ENCODE results near the gene SMARCA4. TPM values are rescaled to one million over a fixed set of nuclear protein-coding genes. Genes with fewer than 3 reads are reported as not detected.

Gene SMARCA4
- total and polyA plus RNA-seq, 7 experiments from 2014 or later, result 11.8 to 126 (median 102) TPM

GRCh38 chr19:11090997-11091702 is 130.3 kb downstream of the SMARCA4 start:
- H3K27ac ChIP-seq (ENCODE audit: low read depth, low read length), result peak overlapping the region; percentile 91
- ATAC-seq, result no peak
- peaks cover 0 to 2% (median 0%) of the 10 kb centered on the region in 5 donors for H3K27me3 Mint-ChIP-seq

GRCh38 chr19:11091703-11092153 is 130.9 kb downstream of the SMARCA4 start:
- ATAC-seq (peak; percentile 12), DNase-seq (peak; percentile 33 to 77 (median 59))
- POLR2A ChIA-PET, result interaction anchor here (0.6 to 1.5 kb wide), 3 partner anchors 13 to 437 kb away, joined by 3 to 4 read pairs (median 3); partner anchors contain the start of gene ECSIT
- Mint-ChIP-seq H3K27ac (peak overlapping the region; percentile 88 to 99 (median 96)), H3K27me3 (peaks cover 0 to 2% (median 0%) of the 10 kb centered on the region in 5 donors), H3K36me3 (peaks cover 0 to 37% (median 12%) of the 10 kb centered on the region in 5 donors), H3K4me3 (peak overlapping the region; percentile 84 to 94 (median 89)), H3K4me1 (peaks cover 23 to 60% (median 54%) of the 10 kb centered on the region in 7 donors), H3K9me3 (peaks cover 0 to 5% (median 0%) of the 10 kb centered on the region in 11 donors)
- no peaks in the 10 kb centered on the region for H3K27me3 ChIP-seq (ENCODE audit: control insufficient read depth in 2 of 2, insufficient read depth in 2 of 2, low read length in 2 of 2)
- intact Hi-C loops (cut with micrococcal nuclease), result loop anchor here (2.0 to 10.0 kb wide), 8 partner anchors 43 to 1701 kb away; partner anchors contain the start of genes CARM1 (in 1 of the 2), CDC37 (in 1 of the 2), CDKN2D (in 1 of the 2) and FBXL12 (in 1 of the 2)
- H3K4me1 ChIP-seq (ENCODE audit: control insufficient read depth in 2 of 2, insufficient read depth in 2 of 2, low read length in 2 of 2), result peaks cover 38 to 55% of the 10 kb centered on the region in 2 donors
- no peaks in the 10 kb centered on the region for H3K36me3 ChIP-seq (ENCODE audit: control insufficient read depth in 2 of 3, insufficient read depth in 3 of 3, low read length in 3 of 3)
- no peaks in the 10 kb centered on the region for H3K9me3 ChIP-seq (ENCODE audit: control insufficient read depth in 2 of 3, low read length in 3 of 3)
- peak overlapping the region; percentile 83 for H3K4me3 ChIP-seq (ENCODE audit: low read length)
- CTCF ChIA-PET, result interaction anchor here (0.6 to 9.1 kb wide), 3 partner anchors 21 to 119 kb away, joined by 3 to 44 read pairs (median 4); no protein-coding TSS in a partner anchor
- peak overlapping the region; percentile 91 for H3K27ac ChIP-seq (ENCODE audit: low read depth, low read length)

More at GRCh38 chr19:11090997-11091702, 130.3 kb downstream of the SMARCA4 start:
- peak overlapping the region; percentile 83 for H3K4me3 ChIP-seq (ENCODE audit: low read length)
- no peaks in the 10 kb centered on the region for H3K36me3 ChIP-seq (ENCODE audit: control insufficient read depth in 2 of 3, insufficient read depth in 3 of 3, low read length in 3 of 3)
- Mint-ChIP-seq H3K36me3 (peaks cover 0 to 31% (median 7%) of the 10 kb centered on the region in 5 donors), H3K4me3 (peak overlapping the region; percentile 84 to 94 (median 89)), H3K9me3 (peaks cover 0 to 1% (median 0%) of the 10 kb centered on the region in 11 donors), H3K4me1 (peaks cover 19 to 55% (median 49%) of the 10 kb centered on the region in 7 donors), H3K27ac (peak overlapping the region; percentile 88 to 99 (median 96))
- peaks cover 33 to 49% of the 10 kb centered on the region in 2 donors for H3K4me1 ChIP-seq (ENCODE audit: control insufficient read depth in 2 of 2, insufficient read depth in 2 of 2, low read length in 2 of 2)
- intact Hi-C loops (cut with micrococcal nuclease), result loop anchor here (1.0 to 10.0 kb wide), 9 partner anchors 42 to 1701 kb away; partner anchors contain the start of genes CARM1 (in 2 of the 2), CDC37 (in 1 of the 2), CDKN2D (in 1 of the 2) and FBXL12 (in 1 of the 2)
- ChIA-PET POLR2A (interaction anchor here (0.5 to 1.7 kb wide), 9 partner anchors 11 to 1310 kb away, joined by 3 to 5 read pairs (median 3); partner anchors contain the start of genes ECSIT and ZNF799), CTCF (interaction anchor here (0.6 to 9.1 kb wide), 2 partner anchors 21 to 55 kb away, joined by 3 to 44 read pairs; no protein-coding TSS in a partner anchor)
- H3K27me3 ChIP-seq (ENCODE audit: control insufficient read depth in 2 of 2, insufficient read depth in 2 of 2, low read length in 2 of 2), result no peaks in the 10 kb centered on the region
- H3K9me3 ChIP-seq (ENCODE audit: control insufficient read depth in 2 of 3, low read length in 3 of 3), result no peaks in the 10 kb centered on the region
- DNase-seq, result peak in 3 of 9 donors; percentile 10 to 16 (median 15)

- Mint-ChIP-seq H3K9me3 (peaks cover 0 to 5% (median 0%) of the 10 kb centered on the region in 11 donors), H3K4me1 (peaks cover 23 to 60% (median 54%) of the 10 kb centered on the region in 7 donors), H3K27me3 (peaks cover 0 to 2% (median 0%) of the 10 kb centered on the region in 5 donors), H3K36me3 (peaks cover 0 to 39% (median 12%) of the 10 kb centered on the region in 5 donors), H3K4me3 (peak overlapping the region in 9 of 10 donors; percentile 53 to 94 (median 88)), H3K27ac (peak overlapping the region; percentile 68 to 99 (median 96))
- Histone ChIP-seq H3K27me3 (ENCODE audit: control insufficient read depth in 2 of 2, insufficient read depth in 2 of 2, low read length in 2 of 2) (no peaks in the 10 kb centered on the region), H3K9me3 (ENCODE audit: control insufficient read depth in 2 of 3, low read length in 3 of 3) (no peaks in the 10 kb centered on the region), H3K36me3 (ENCODE audit: control insufficient read depth in 2 of 3, insufficient read depth in 3 of 3, low read length in 3 of 3) (no peaks in the 10 kb centered on the region), H3K4me3 (ENCODE audit: low read length) (peak overlapping the region; percentile 83), H3K4me1 (ENCODE audit: control insufficient read depth in 2 of 2, insufficient read depth in 2 of 2, low read length in 2 of 2) (peaks cover 38 to 57% of the 10 kb centered on the region in 2 donors), H3K27ac (ENCODE audit: low read depth, low read length) (peak overlapping the region; percentile 91)
- intact Hi-C loops (cut with micrococcal nuclease), result loop anchor here in 1 of 2 donors (5.0 to 10.0 kb wide), 3 partner anchors 437 to 1700 kb away; partner anchors contain the start of genes CDC37, ILF3 and JUNB
- ATAC-seq, result peak; percentile 9
- POLR2A ChIA-PET, result interaction anchor here (0.6 to 2.1 kb wide), 3 partner anchors 13 to 56 kb away, joined by 3 to 5 read pairs (median 4); no protein-coding TSS in a partner anchor
- CTCF ChIA-PET, result interaction anchor here (0.5 to 9.1 kb wide), 4 partner anchors 22 to 150 kb away, joined by 3 to 44 read pairs (median 4); no protein-coding TSS in a partner anchor
- DNase-seq, result peak in 5 of 9 donors; percentile 25 to 79 (median 40)
Measured at GRCh38 chr19:11092181-11092538, 131.3 kb downstream of the SMARCA4 start.

GRCh38 chr19:11093689-11094238 is 132.9 kb downstream of the SMARCA4 start:
- H3K4me3 Mint-ChIP-seq, result peak overlapping the region in 4 of 10 donors; percentile 12 to 94 (median 79)
- peaks cover 0 to 44% (median 12%) of the 10 kb centered on the region in 5 donors for H3K36me3 Mint-ChIP-seq
- DNase-seq (no peak), ATAC-seq (no peak)
- peak overlapping the region in 8 of 9 donors; percentile 79 to 99 (median 96) for H3K27ac Mint-ChIP-seq
- Histone ChIP-seq H3K27ac (ENCODE audit: low read depth, low read length) (no peak overlapping the region), H3K36me3 (ENCODE audit: control insufficient read depth in 2 of 3, insufficient read depth in 3 of 3, low read length in 3 of 3) (no peaks in the 10 kb centered on the region), H3K4me3 (ENCODE audit: low read length) (no peak overlapping the region), H3K27me3 (ENCODE audit: control insufficient read depth in 2 of 2, insufficient read depth in 2 of 2, low read length in 2 of 2) (no peaks in the 10 kb centered on the region), H3K4me1 (ENCODE audit: control insufficient read depth in 2 of 2, insufficient read depth in 2 of 2, low read length in 2 of 2) (peaks cover 38 to 52% of the 10 kb centered on the region in 2 donors), H3K9me3 (ENCODE audit: control insufficient read depth in 2 of 3, low read length in 3 of 3) (no peaks in the 10 kb centered on the region)
- intact Hi-C loops (cut with micrococcal nuclease), result loop anchor here in 1 of 2 donors (5.0 to 10.0 kb wide), 3 partner anchors 439 to 1699 kb away; partner anchors contain the start of genes CDC37, ILF3 and JUNB
- POLR2A ChIA-PET, result interaction anchor here (0.6 to 2.1 kb wide), 4 partner anchors 9 to 58 kb away, joined by 3 to 6 read pairs (median 4); no protein-coding TSS in a partner anchor
- peaks cover 0 to 2% (median 0%) of the 10 kb centered on the region in 5 donors for H3K27me3 Mint-ChIP-seq
- CTCF ChIA-PET, result interaction anchor here (0.6 to 9.1 kb wide), 2 partner anchors 35 to 58 kb away, joined by 3 to 44 read pairs; no protein-coding TSS in a partner anchor
- peaks cover 0 to 5% (median 0%) of the 10 kb centered on the region in 11 donors for H3K9me3 Mint-ChIP-seq
- H3K4me1 Mint-ChIP-seq, result peaks cover 23 to 59% (median 50%) of the 10 kb centered on the region in 7 donors

GRCh38 chr19:11094520-11094894 is 133.7 kb downstream of the SMARCA4 start:
- POLR2A ChIA-PET, result interaction anchor here (1.0 to 1.4 kb wide), 3 partner anchors 9 to 281 kb away, joined by 3 to 6 read pairs (median 4); no protein-coding TSS in a partner anchor
- ATAC-seq (no peak), DNase-seq (no peak)
- intact Hi-C loops (cut with micrococcal nuclease), result loop anchor here in 1 of 2 donors (5.0 to 10.0 kb wide), 3 partner anchors 440 to 1698 kb away; partner anchors contain the start of genes CDC37, ILF3 and JUNB
- Histone ChIP-seq H3K27me3 (ENCODE audit: control insufficient read depth in 2 of 2, insufficient read depth in 2 of 2, low read length in 2 of 2) (no peaks in the 10 kb centered on the region), H3K27ac (ENCODE audit: low read depth, low read length) (peak overlapping the region; percentile 50), H3K36me3 (ENCODE audit: control insufficient read depth in 2 of 3, insufficient read depth in 3 of 3, low read length in 3 of 3) (no peaks in the 10 kb centered on the region), H3K4me1 (ENCODE audit: control insufficient read depth in 2 of 2, insufficient read depth in 2 of 2, low read length in 2 of 2) (peaks cover 38 to 49% of the 10 kb centered on the region in 2 donors), H3K9me3 (ENCODE audit: control insufficient read depth in 2 of 3, low read length in 3 of 3) (no peaks in the 10 kb centered on the region), H3K4me3 (ENCODE audit: low read length) (peak overlapping the region; percentile 56)
- Mint-ChIP-seq H3K4me1 (peaks cover 23 to 61% (median 44%) of the 10 kb centered on the region in 7 donors), H3K36me3 (peaks cover 0 to 47% (median 17%) of the 10 kb centered on the region in 5 donors), H3K9me3 (peaks cover 0 to 7% (median 2%) of the 10 kb centered on the region in 11 donors), H3K4me3 (peak overlapping the region in 7 of 10 donors; percentile 48 to 82 (median 75)), H3K27ac (peak overlapping the region; percentile 68 to 96 (median 91)), H3K27me3 (no peaks in the 10 kb centered on the region)
- CTCF ChIA-PET, result interaction anchor here (0.6 to 9.1 kb wide), 2 partner anchors 54 to 59 kb away, joined by 8 to 44 read pairs; no protein-coding TSS in a partner anchor

Data from naive thymus-derived CD4-positive, alpha-beta T cell (primary cell).